WTC11 (cell line): ENCODE results near the gene ZNF17.

ENCODE experiments used
- CDX4 ChIP-seq: fragments of 250-450 bp; sonication (Bioruptor Pico); IDR thresholded peaks from 2 replicates; pipeline ENCODE4 v1.9.0; 2021; ENCODE audit warnings: moderate library complexity, mild to moderate bottlenecking, inconsistent platforms, borderline replicate concordance
- CTCF ChIP-seq: fragments of 200-600 bp; IDR thresholded peaks from 2 replicates; pipeline ENCODE4 v1.8.0; 2022; ENCODE audit warnings: antibody characterized with exemption
- ESRRA ChIP-seq: sonication (generic); formaldehyde crosslinking; IDR thresholded peaks from 2 replicates; pipeline ENCODE4 v1.8.1; 2022; ENCODE audit warnings: mild to moderate bottlenecking, missing genetic modification reagents, borderline replicate concordance
- FOXJ3 ChIP-seq: sonication (generic); formaldehyde crosslinking; IDR thresholded peaks from 2 replicates; pipeline ENCODE4 v1.9.0; 2021; ENCODE audit warnings: missing genetic modification reagents, mild to moderate bottlenecking, borderline replicate concordance
- SP1 ChIP-seq: sonication (generic); formaldehyde crosslinking; conservative IDR thresholded peaks from 2 replicates; pipeline ENCODE4 v1.8.1; 2022; ENCODE audit warnings: missing genetic modification reagents
- ZNF396 ChIP-seq: fragments of 250-450 bp; sonication (Bioruptor Pico); IDR thresholded peaks from 2 replicates; pipeline ENCODE4 v1.8.0; 2021; ENCODE audit warnings: mild to moderate bottlenecking, moderate library complexity, borderline replicate concordance
- TF ChIP-seq, protein P1 (sequence below): sonication (generic); formaldehyde crosslinking; IDR thresholded peaks from 2 replicates; pipeline ENCODE4 v1.8.1; 2022; ENCODE audit warnings: low read depth, mild to moderate bottlenecking, moderate library complexity, missing genetic modification reagents, borderline replicate concordance

DNA sequence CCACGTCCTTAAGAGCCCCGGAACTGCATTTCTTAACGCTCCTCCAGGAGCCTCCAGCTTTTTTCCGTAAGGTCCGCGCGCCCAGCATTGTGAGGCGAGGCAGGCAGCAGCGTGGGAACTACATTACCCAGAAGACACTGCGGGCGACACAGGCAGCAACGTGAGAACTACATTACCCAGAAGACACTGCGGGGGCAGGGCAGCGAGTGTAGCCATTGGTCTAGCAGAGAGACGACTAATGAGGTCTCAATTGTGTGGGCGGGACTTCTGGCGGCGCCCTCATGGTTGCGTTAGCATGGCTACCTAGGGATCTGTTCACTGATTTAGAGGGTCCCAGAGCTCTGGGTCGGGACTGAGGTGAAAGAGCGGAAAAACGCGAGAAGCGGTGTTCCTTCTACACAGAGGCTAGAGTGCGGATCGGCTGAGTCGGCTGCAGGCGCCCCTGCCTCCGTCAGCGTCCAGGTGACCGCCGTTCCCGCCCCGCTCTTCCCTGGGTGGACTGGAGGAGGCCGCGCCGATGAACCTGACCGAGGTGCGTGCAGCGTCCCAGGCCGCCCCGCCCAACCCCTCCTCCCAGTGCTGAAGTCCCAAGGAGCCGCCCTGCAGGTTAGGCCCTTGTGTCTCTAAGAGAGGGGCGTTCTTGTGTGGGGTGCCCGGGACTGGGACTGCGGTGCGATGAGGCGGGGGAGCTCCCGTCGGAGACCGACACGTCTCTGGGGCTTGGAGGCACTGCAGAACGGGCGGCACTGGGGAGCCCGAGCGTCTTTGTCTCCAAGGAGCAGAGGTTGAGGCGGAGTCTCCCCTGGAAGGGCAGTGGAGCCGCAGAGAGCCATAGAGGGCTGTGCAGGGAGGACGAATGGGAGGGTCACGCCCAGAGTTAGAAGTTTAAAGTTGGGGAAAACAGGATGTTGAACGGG lies 24.4 kb downstream of the ZNF17 start, which contains the start of gene ZNF749:
- TF ChIP-seq, protein P1, sequence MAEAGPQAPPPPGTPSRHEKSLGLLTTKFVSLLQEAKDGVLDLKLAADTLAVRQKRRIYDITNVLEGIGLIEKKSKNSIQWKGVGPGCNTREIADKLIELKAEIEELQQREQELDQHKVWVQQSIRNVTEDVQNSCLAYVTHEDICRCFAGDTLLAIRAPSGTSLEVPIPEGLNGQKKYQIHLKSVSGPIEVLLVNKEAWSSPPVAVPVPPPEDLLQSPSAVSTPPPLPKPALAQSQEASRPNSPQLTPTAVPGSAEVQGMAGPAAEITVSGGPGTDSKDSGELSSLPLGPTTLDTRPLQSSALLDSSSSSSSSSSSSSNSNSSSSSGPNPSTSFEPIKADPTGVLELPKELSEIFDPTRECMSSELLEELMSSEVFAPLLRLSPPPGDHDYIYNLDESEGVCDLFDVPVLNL (CRISPR knock-in tag): no peak
- TF ChIP-seq CTCF: no peak
- TF ChIP-seq CDX4 (CRISPR knock-in tag): no peak
- no peak for TF ChIP-seq ZNF396 (CRISPR knock-in tag)
- TF ChIP-seq FOXJ3 (CRISPR knock-in tag): no peak
- TF ChIP-seq ESRRA (CRISPR knock-in tag): no peak
- TF ChIP-seq SP1 (CRISPR knock-in tag): peak; percentile 95
